Chondrocyte (in vitro differentiated cells): ENCODE results near the gene LOXL4. TPM values are rescaled to one million over a fixed set of nuclear protein-coding genes. Genes with fewer than 3 reads are reported as not detected.

ENCODE experiments used
- DNase-seq: peaks from one replicate; pipeline ENCODE4 v3.0.0; 2021; ENCODE audit warnings: mixed read lengths, low spot score
- H3K27ac Mint-ChIP-seq: one replicate; pipeline ENCODE4 v1.8.0; 2021; ENCODE audit warnings: mild to moderate bottlenecking, moderate library complexity, mixed read lengths; ENCODE audit not compliant: unreplicated experiment
- H3K27me3 Mint-ChIP-seq: 2 replicates; pipeline ENCODE4 v1.8.0; 2021; ENCODE audit warnings: low read depth, mixed read lengths
- H3K36me3 Mint-ChIP-seq: 2 replicates; pipeline ENCODE4 v1.8.0; 2021; ENCODE audit warnings: low read depth, mixed read lengths
- H3K4me1 Mint-ChIP-seq: 2 replicates; pipeline ENCODE4 v1.8.0; 2021; ENCODE audit warnings: low read depth, mild to moderate bottlenecking, mixed read lengths
- H3K4me3 Mint-ChIP-seq: one replicate; pipeline ENCODE4 v1.8.0; 2021; ENCODE audit warnings: mild to moderate bottlenecking, moderate library complexity, mixed read lengths; ENCODE audit not compliant: unreplicated experiment
- H3K9me3 Mint-ChIP-seq: 2 replicates; pipeline ENCODE4 v1.8.0; 2021; ENCODE audit warnings: low read depth, mixed read lengths
- total RNA-seq: library from RNA; stranded (reverse); gene quantifications from 3 replicates; pipeline ENCODE4 v1.2.1, GENCODE V29; 2021
- TF ChIP-seq, protein P1 (sequence below): fragments of 200-600 bp; sonication (generic); IDR thresholded peaks from 2 replicates; pipeline ENCODE4 v1.5.0; 2021; ENCODE audit warnings: antibody characterized with exemption, mild to moderate bottlenecking, moderate library complexity

LOXL4 gene
- total RNA-seq, 1 donor from 2014 or later, result 1.7 TPM

DNA sequence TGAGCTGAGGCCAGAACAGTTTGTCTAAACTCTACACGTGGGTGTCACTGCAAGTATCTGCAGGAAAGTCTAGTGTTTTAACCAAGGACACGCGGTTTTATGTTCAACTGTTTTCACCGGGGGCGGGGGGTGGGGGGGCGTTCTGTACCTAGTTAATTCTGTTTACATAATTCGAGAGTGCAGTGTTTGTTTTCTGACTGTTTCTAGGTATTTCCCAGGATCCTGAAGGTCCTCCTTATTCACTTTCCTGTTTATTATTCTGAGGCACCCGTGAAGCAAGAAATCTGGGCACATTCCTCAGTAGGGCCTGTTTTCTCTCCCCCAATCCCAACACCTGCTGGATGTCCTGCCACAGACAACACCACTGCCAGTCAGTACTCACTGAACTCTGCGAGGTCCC, 7.6 kb downstream of the LOXL4 start:
- Mint-ChIP-seq H3K9me3 (no peaks in the 10 kb centered on the region), H3K36me3 (peaks cover 5% of the 10 kb centered on the region), H3K4me1 (peaks cover 15% of the 10 kb centered on the region), H3K27me3 (no peaks in the 10 kb centered on the region), H3K4me3 (no peak overlapping the region), H3K27ac (no peak overlapping the region)
- no peak for DNase-seq
- TF ChIP-seq, protein P1, sequence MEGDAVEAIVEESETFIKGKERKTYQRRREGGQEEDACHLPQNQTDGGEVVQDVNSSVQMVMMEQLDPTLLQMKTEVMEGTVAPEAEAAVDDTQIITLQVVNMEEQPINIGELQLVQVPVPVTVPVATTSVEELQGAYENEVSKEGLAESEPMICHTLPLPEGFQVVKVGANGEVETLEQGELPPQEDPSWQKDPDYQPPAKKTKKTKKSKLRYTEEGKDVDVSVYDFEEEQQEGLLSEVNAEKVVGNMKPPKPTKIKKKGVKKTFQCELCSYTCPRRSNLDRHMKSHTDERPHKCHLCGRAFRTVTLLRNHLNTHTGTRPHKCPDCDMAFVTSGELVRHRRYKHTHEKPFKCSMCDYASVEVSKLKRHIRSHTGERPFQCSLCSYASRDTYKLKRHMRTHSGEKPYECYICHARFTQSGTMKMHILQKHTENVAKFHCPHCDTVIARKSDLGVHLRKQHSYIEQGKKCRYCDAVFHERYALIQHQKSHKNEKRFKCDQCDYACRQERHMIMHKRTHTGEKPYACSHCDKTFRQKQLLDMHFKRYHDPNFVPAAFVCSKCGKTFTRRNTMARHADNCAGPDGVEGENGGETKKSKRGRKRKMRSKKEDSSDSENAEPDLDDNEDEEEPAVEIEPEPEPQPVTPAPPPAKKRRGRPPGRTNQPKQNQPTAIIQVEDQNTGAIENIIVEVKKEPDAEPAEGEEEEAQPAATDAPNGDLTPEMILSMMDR, result no peak

DNA sequence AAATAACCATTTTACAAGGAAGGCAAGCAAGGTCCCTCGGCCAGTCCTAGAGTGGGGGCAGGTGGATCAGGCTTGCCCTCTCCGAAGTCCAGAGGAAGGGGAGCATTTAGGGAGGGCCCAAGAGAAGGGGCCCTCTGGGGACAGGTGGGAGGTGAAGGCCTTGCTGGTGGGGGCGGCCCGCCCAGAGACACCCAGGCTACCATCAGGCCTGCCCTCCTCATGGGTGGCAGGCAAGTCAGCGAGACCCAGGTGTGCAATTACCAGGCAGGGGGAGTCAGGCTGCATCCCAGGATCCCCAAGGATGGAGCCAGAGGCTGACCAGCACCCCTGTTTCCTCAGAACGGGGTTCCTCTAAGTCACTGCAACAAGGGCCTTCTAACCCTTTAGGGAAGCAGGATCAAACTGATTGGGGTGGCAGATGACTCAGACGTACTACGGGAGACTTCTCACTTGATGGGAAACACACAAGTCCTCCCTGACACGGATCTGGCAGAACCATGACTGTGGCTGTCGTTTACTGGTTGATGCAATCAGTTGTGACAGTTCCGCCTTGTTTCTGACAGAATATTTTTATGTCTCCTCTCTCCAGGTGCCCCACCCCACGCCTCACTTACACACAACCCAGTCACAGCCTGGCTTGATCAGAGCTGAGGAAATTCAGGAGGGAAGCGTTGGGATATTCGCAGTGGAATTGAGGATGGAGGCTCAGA, 8.2 kb downstream of the LOXL4 start:
- Mint-ChIP-seq H3K4me1 (peaks cover 15% of the 10 kb centered on the region), H3K9me3 (no peaks in the 10 kb centered on the region), H3K27ac (no peak overlapping the region), H3K36me3 (peaks cover 5% of the 10 kb centered on the region), H3K27me3 (no peaks in the 10 kb centered on the region), H3K4me3 (no peak overlapping the region)
- no peak for DNase-seq
- TF ChIP-seq, protein P1, result no peak

DNA sequence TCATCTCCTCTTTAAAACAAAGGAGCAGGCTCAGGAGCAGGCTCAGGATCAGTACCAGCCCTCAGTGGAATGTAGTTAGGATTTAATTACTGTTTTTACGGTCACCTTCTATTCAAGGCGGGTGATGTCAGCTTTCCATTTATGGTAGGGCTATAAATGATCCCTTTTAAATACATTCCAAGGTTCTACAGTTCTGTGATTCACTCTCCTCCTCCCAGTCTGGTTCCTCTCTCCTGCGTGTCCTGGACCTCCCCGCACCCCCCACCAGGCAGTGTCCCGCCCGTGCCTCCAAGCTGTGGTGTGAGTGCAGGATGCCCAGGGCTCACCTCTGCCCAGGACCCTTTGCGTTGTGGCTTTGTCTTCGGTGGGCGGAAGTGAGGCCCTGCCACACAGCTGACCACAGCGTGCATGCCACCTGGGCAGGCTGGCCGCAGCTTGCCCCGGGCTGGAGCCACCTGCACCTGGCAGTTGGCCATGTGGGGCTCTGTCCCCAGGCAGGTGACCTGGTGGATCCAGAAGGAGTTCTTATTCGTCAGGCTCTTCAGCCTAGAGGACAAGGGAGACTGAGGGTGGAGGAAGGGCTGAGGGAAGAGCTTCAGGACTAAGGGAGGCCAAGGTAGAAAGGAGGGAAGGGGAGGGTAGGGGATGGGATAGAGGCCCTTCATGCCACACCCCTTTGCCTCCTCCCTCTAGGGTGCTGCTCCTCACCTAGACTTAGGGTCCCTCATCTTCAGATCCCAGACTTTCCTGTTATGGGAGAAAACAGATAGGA, 9.1 kb downstream of the LOXL4 start:
- TF ChIP-seq, protein P1, result no peak
- DNase-seq, result no peak
- peaks cover 15% of the 10 kb centered on the region for H3K4me1 Mint-ChIP-seq
- H3K36me3 Mint-ChIP-seq, result peaks cover 5% of the 10 kb centered on the region
- no peak overlapping the region for H3K4me3 Mint-ChIP-seq
- no peaks in the 10 kb centered on the region for H3K9me3 Mint-ChIP-seq
- H3K27ac Mint-ChIP-seq, result no peak overlapping the region
- H3K27me3 Mint-ChIP-seq, result no peaks in the 10 kb centered on the region

DNA sequence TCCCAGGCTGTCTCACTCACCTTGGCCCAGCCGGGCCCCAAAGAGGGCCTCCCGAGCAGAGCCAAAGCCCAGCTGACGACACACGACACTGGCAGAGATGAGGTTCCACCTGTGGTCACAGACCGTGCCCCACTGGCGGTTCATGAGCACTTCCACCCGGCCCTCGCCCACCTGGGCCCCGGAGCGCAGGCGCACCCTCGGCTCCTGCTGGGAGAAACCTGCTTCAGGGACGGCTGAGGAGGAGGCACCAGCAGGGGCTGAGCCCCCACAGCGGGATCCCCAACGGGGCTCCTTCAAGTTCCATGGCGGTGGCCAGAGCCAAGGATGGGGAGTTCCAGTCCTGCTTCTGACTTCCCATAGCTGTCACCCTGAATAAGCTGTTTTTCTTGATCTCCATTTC, 10.0 kb downstream of the LOXL4 start:
- H3K36me3 Mint-ChIP-seq, result peaks cover 5% of the 10 kb centered on the region
- DNase-seq, result no peak
- TF ChIP-seq, protein P1, result no peak
- H3K27me3 Mint-ChIP-seq, result no peaks in the 10 kb centered on the region
- no peaks in the 10 kb centered on the region for H3K9me3 Mint-ChIP-seq
- H3K4me1 Mint-ChIP-seq, result peaks cover 15% of the 10 kb centered on the region
- H3K4me3 Mint-ChIP-seq, result no peak overlapping the region
- no peak overlapping the region for H3K27ac Mint-ChIP-seq

DNA sequence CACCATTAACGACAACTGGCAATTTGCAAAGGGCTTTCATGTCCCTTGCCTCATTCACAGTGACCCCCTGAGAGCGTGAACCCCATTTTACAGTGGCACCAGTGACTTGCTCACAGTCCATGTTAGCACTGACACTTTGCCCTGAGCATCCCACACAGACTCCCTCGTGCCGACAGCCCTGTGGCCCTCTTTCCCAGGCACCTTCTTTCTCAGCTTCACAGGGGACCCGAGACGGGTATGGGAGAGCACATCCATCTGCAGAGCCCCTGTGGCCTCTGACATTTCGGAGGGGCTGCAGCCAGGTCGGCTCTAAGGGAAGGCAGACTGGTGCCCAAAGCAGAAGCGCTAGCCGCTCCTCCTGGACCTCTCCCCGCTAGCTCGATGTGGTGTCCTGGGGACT, 10.8 kb downstream of the LOXL4 start:
- Mint-ChIP-seq H3K27me3 (no peaks in the 10 kb centered on the region), H3K4me1 (peaks cover 15% of the 10 kb centered on the region), H3K27ac (no peak overlapping the region), H3K36me3 (peaks cover 5% of the 10 kb centered on the region), H3K4me3 (no peak overlapping the region), H3K9me3 (no peaks in the 10 kb centered on the region)
- TF ChIP-seq, protein P1, result no peak
- DNase-seq, result no peak
